ENCODE data around the gene TM4SF20. TPM values are rescaled to one million over a fixed set of nuclear protein-coding genes. Genes with fewer than 3 reads are reported as not detected.

Gene TM4SF20
- polyA plus RNA-seq, 1 donor from 2014 or later: not detected

- TF ChIP-seq REST (IDR thresholded peaks at IDR 0.05; ENCODE audit: borderline replicate concordance): no peak
Measured at GRCh38 chr2:227313310-227313709, 65.8 kb downstream of the TM4SF20 start (continued).

GRCh38 chr2:227312579-227312978 is 66.5 kb downstream of the TM4SF20 start:
- Histone ChIP-seq H3K9me2 (ENCODE audit: insufficient read depth, low read length) (no peaks in the 10 kb centered on the region), H3K27ac (ENCODE audit: low read length) (no peak overlapping the region), H3K4me3 (ENCODE audit: low read length) (no peak overlapping the region), H3F3A (ENCODE audit: insufficient read depth, low read length, poor library complexity, severe bottlenecking) (no peaks in the 10 kb centered on the region), H4K20me1 (ENCODE audit: insufficient read depth) (no peaks in the 10 kb centered on the region), H3K36me3 (ENCODE audit: insufficient read depth, low read length) (no peaks in the 10 kb centered on the region), H3K79me2 (replicated peaks; ENCODE audit: insufficient read depth, low read length) (no peaks in the 10 kb centered on the region), H3K9ac (ENCODE audit: low read length) (no peak overlapping the region), H3K9me3 (ENCODE audit: low read length) (no peaks in the 10 kb centered on the region), H3K4me2 (ENCODE audit: low read length) (no peak overlapping the region), H2AFZ (ENCODE audit: low read depth, low read length) (no peak overlapping the region), H3K27me3 (ENCODE audit: insufficient read depth, low read depth, low read length) (no peaks in the 10 kb centered on the region)
- TF ChIP-seq POLR2AphosphoS5 (IDR thresholded peaks at IDR 0.05) (no peak), TAF1 (IDR thresholded peaks at IDR 0.05; ENCODE audit: low read depth) (no peak), REST (IDR thresholded peaks at IDR 0.05; ENCODE audit: borderline replicate concordance) (no peak), CTCF (IDR thresholded peaks at IDR 0.05; ENCODE audit: poor library complexity, severe bottlenecking) (no peak), RAD21 (conservative IDR thresholded peaks at IDR 0.05) (no peak), SMC3 (conservative IDR thresholded peaks at IDR 0.05; ENCODE audit: poor library complexity) (no peak), MXI1 (conservative IDR thresholded peaks at IDR 0.05; ENCODE audit: poor library complexity, severe bottlenecking) (no peak), EZH2 (IDR thresholded peaks at IDR 0.05; ENCODE audit: borderline replicate concordance, insufficient read depth, low read length, poor library complexity, severe bottlenecking) (no peak), EP300 (conservative IDR thresholded peaks at IDR 0.05; ENCODE audit: poor library complexity, severe bottlenecking) (no peak)

Other genes with a start within 250 kb of the TM4SF20 start
- 0.35 and 0.46 TPM in 2 replicates for gene COL4A4, start 215.1 kb downstream of the TM4SF20 start, polyA plus RNA-seq
- 0.08 and 0.10 TPM in 2 replicates for gene COL4A3, start 214.7 kb downstream of the TM4SF20 start, polyA plus RNA-seq
- gene MFF, start 54.1 kb downstream of the TM4SF20 start, polyA plus RNA-seq: 175 and 192 TPM in 2 replicates
- not detected in 2 replicates for gene SCYGR1, start 8.6 kb upstream of the TM4SF20 start, polyA plus RNA-seq
- gene AGFG1, start 92.8 kb upstream of the TM4SF20 start, polyA plus RNA-seq: 106 and 107 TPM in 2 replicates
- not detected in 2 replicates for gene SCYGR2, start 219.6 kb upstream of the TM4SF20 start, polyA plus RNA-seq
- gene SCYGR3, start 235.5 kb upstream of the TM4SF20 start, polyA plus RNA-seq: not detected in 2 replicates
- not detected in 2 replicates for gene SCYGR4, start 238.2 kb upstream of the TM4SF20 start, polyA plus RNA-seq